ENCODE data around the gene AFF3.
"Not testable (repeated sequence)": the region's sequence is repeated elsewhere in the genome, so short reads cannot be mapped to it uniquely, and the experiment has no call there.

AFF3 gene

GRCh38 chr2:99786636-99787390, 355.6 kb downstream of the AFF3 start:
- ATAC-seq = no peak
- DNase-seq = no peak

- ATAC-seq (no peak), DNase-seq (no peak)
These were observed 357.4 kb downstream of the AFF3 start for GRCh38 chr2:99784946-99785345.

- ATAC-seq (no peak), DNase-seq (no peak)
These were observed 358.1 kb downstream of the AFF3 start for GRCh38 chr2:99784282-99784681.

- DNase-seq (no peak), ATAC-seq (no peak)
These were observed 362.1 kb downstream of the AFF3 start for GRCh38 chr2:99780276-99780675.

GRCh38 chr2:99779276-99779675, 363.1 kb downstream of the AFF3 start:
- ATAC-seq = no peak

GRCh38 chr2:99777656-99778290, 364.6 kb downstream of the AFF3 start:
- no peak for ATAC-seq
- DNase-seq = no peak

More at GRCh38 chr2:99779276-99779675, 363.1 kb downstream of the AFF3 start:
- no peak for DNase-seq

GRCh38 chr2:99776906-99777646, 365.3 kb downstream of the AFF3 start:
- DNase-seq = no peak
- no peak for ATAC-seq

- DNase-seq (no peak), ATAC-seq (no peak)
These were observed 366.0 kb downstream of the AFF3 start for GRCh38 chr2:99776206-99776905.

GRCh38 chr2:99775585-99775984, 366.8 kb downstream of the AFF3 start:
- ATAC-seq = no peak
- DNase-seq = no peak

GRCh38 chr2:99773642-99774041, 368.7 kb downstream of the AFF3 start:
- DNase-seq, ATAC-seq: not testable (repeated sequence)

- ATAC-seq = no peak
- DNase-seq = no peak
These were observed 369.6 kb downstream of the AFF3 start for GRCh38 chr2:99772591-99773331.

- DNase-seq = no peak
- no peak for ATAC-seq
These were observed 370.6 kb downstream of the AFF3 start for GRCh38 chr2:99771681-99772333.

- no peak for ATAC-seq
These were observed 371.5 kb downstream of the AFF3 start for GRCh38 chr2:99770876-99771275.

GRCh38 chr2:99765731-99766318, 376.6 kb downstream of the AFF3 start:
- DNase-seq (no peak), ATAC-seq (no peak)

More at GRCh38 chr2:99770876-99771275, 371.5 kb downstream of the AFF3 start:
- DNase-seq = no peak

GRCh38 chr2:99763764-99764163, 378.6 kb downstream of the AFF3 start:
- ATAC-seq (no peak), DNase-seq (no peak)

GRCh38 chr2:99762714-99763113, 379.7 kb downstream of the AFF3 start:
- DNase-seq (no peak), ATAC-seq (no peak)

- DNase-seq (no peak), ATAC-seq (no peak)
These were observed 384.7 kb downstream of the AFF3 start for GRCh38 chr2:99757611-99758114.

- no peak for ATAC-seq
- no peak for DNase-seq
These were observed 386.3 kb downstream of the AFF3 start for GRCh38 chr2:99756059-99756458.

- no peak for DNase-seq
These were observed 388.2 kb downstream of the AFF3 start for GRCh38 chr2:99754210-99754609.

GRCh38 chr2:99753505-99753904, 388.9 kb downstream of the AFF3 start:
- ATAC-seq = no peak

More at GRCh38 chr2:99754210-99754609, 388.2 kb downstream of the AFF3 start:
- no peak for ATAC-seq

More at GRCh38 chr2:99753505-99753904, 388.9 kb downstream of the AFF3 start:
- no peak for DNase-seq
